Smooth muscle cell (in vitro differentiated cells): ENCODE results near the gene NEAT1. TPM values are rescaled to one million over a fixed set of nuclear protein-coding genes. Genes with fewer than 3 reads are reported as not detected.

ENCODE experiments used
- DNase-seq: peaks from one replicate; lab custom pipeline; 2025; ENCODE audit not compliant: unreplicated experiment; lab: John Stamatoyannopoulos, UW
- H2AFZ ChIP-seq: fragments of 200-600 bp; sonication (generic); 2 replicates; pipeline ENCODE4 v1.6.0; 2016; ENCODE audit warnings: antibody characterized with exemption, low read depth, mild to moderate bottlenecking
- H3F3A ChIP-seq: fragments of 200-600 bp; sonication (generic); 2 replicates; pipeline ENCODE4 v1.6.0; 2017; ENCODE audit warnings: antibody characterized with exemption, low read depth
- H3K27ac ChIP-seq: fragments of 200-600 bp; sonication (generic); 2 replicates; pipeline ENCODE4 v1.5.1; 2016; ENCODE audit warnings: low read depth, mild to moderate bottlenecking
- H3K27me3 ChIP-seq: fragments of 200-600 bp; sonication (generic); 2 replicates; pipeline ENCODE4 v1.6.1; 2016; ENCODE audit warnings: low read depth, mild to moderate bottlenecking
- H3K36me3 ChIP-seq: fragments of 200-600 bp; sonication (generic); 2 replicates; pipeline ENCODE4 v1.5.1; 2016; ENCODE audit warnings: low read depth
- H3K4me1 ChIP-seq: fragments of 200-600 bp; sonication (generic); 2 replicates; pipeline ENCODE4 v1.5.1; 2016; ENCODE audit warnings: low read depth
- H3K4me2 ChIP-seq: fragments of 200-600 bp; sonication (generic); 2 replicates; pipeline ENCODE4 v1.6.0; 2016; ENCODE audit warnings: mild to moderate bottlenecking
- H3K4me3 ChIP-seq: fragments of 200-600 bp; sonication (generic); 2 replicates; pipeline ENCODE4 v1.5.1; 2016; ENCODE audit warnings: mild to moderate bottlenecking
- H3K79me2 ChIP-seq: fragments of 200-600 bp; sonication (generic); 2 replicates; pipeline ENCODE4 v1.6.0; 2016; ENCODE audit warnings: low read depth, mild to moderate bottlenecking
- H3K9ac ChIP-seq: fragments of 200-600 bp; sonication (generic); 2 replicates; pipeline ENCODE4 v1.6.0; 2016; ENCODE audit warnings: low read depth
- H3K9me3 ChIP-seq: fragments of 200-600 bp; sonication (generic); replicated peaks from 2 replicates; pipeline ENCODE4 v1.5.1; 2016; ENCODE audit warnings: low read depth
- H4K20me1 ChIP-seq: fragments of 200-600 bp; sonication (generic); 2 replicates; pipeline ENCODE4 v1.6.0; 2016; ENCODE audit warnings: low read depth
- CTCF ChIP-seq: fragments of 200-600 bp; sonication (generic); IDR thresholded peaks from 2 replicates; pipeline ENCODE4 v1.5.1; 2017; ENCODE audit warnings: borderline replicate concordance, mild to moderate bottlenecking, antibody characterized with exemption; ENCODE audit not compliant: insufficient read depth, poor library complexity, severe bottlenecking
- WGBS: methylation state at CpG from one replicate; pipeline ENCODE4 v1.1.7; 2016; ENCODE audit warnings: low lambda C conversion rate; 5-methylcytosine and 5-hydroxymethylcytosine counted together
- polyA plus RNA-seq: library from polyadenylated mRNA; unstranded; fragments of >200 nt; fragmentation: Nextera tagmentation; extraction: Ambion mirVana; gene quantifications from 2 replicates; pipeline ENCODE4 v1.2.1, GENCODE V29; 2016
- total RNA-seq: library from RNA; depleted of rRNA; stranded (reverse); fragments of >200 nt; gene quantifications from 2 replicates; pipeline ENCODE4 v1.2.3, GENCODE V29; 2014

The NEAT1 gene
- total and polyA plus RNA-seq, 2 experiments from 2014 or later: 14.9 to 155 TPM

- no peak for TF ChIP-seq CTCF
- peaks cover 36% of the 10 kb centered on the region for H3F3A ChIP-seq
- no peak for DNase-seq
- H3K27me3 ChIP-seq: no peaks in the 10 kb centered on the region
- H2AFZ ChIP-seq: no peak overlapping the region
- no peaks in the 10 kb centered on the region for H3K9me3 ChIP-seq
- H3K36me3 ChIP-seq: no peaks in the 10 kb centered on the region
- H3K4me1 ChIP-seq: peaks cover 18% of the 10 kb centered on the region
- H3K4me2 ChIP-seq: no peak overlapping the region
- H4K20me1 ChIP-seq: no peaks in the 10 kb centered on the region
- no peak overlapping the region for H3K9ac ChIP-seq
- H3K27ac ChIP-seq: peak overlapping the region; percentile 98
- H3K79me2 ChIP-seq: peaks cover 69% of the 10 kb centered on the region
- WGBS: 82% methylated on average over 7 of the region's 7 CpGs
- H3K4me3 ChIP-seq: no peak overlapping the region
Observed at GRCh38 chr11:65473278-65473860, 50.8 kb downstream of the NEAT1 start.

- no peak for TF ChIP-seq CTCF
- Histone ChIP-seq H3K4me3 (no peak overlapping the region), H3K36me3 (no peaks in the 10 kb centered on the region), H3K27ac (peak overlapping the region; percentile 98), H4K20me1 (no peaks in the 10 kb centered on the region), H2AFZ (no peak overlapping the region), H3K9me3 (no peaks in the 10 kb centered on the region), H3K9ac (no peak overlapping the region), H3K4me1 (peaks cover 32% of the 10 kb centered on the region), H3K79me2 (peaks cover 72% of the 10 kb centered on the region), H3K4me2 (no peak overlapping the region), H3K27me3 (no peaks in the 10 kb centered on the region), H3F3A (peaks cover 49% of the 10 kb centered on the region)
- no peak for DNase-seq
- 92% methylated on average over 3 of the region's 3 CpGs for WGBS
Observed at GRCh38 chr11:65474864-65475263, 52.3 kb downstream of the NEAT1 start.

- Histone ChIP-seq H3K4me2 (peak overlapping the region; percentile 92), H3K9me3 (no peaks in the 10 kb centered on the region), H3K4me3 (peak overlapping the region; percentile 64), H4K20me1 (no peaks in the 10 kb centered on the region), H3K27ac (peak overlapping the region; percentile 100), H3K4me1 (peaks cover 38% of the 10 kb centered on the region), H3K27me3 (no peaks in the 10 kb centered on the region), H3K79me2 (peaks cover 85% of the 10 kb centered on the region), H3F3A (peaks cover 53% of the 10 kb centered on the region), H3K36me3 (no peaks in the 10 kb centered on the region), H2AFZ (no peak overlapping the region), H3K9ac (peak overlapping the region; percentile 99)
- TF ChIP-seq CTCF: no peak
- 34% methylated on average over 10 of the region's 10 CpGs for WGBS
- DNase-seq: no peak
Observed at GRCh38 chr11:65476632-65477148, 54.1 kb downstream of the NEAT1 start.
